Upper lobe of right lung (tissue), 1 donor: Measurements from ENCODE around the gene BRF1. TPM values are rescaled to one million over a fixed set of nuclear protein-coding genes. Genes with fewer than 3 reads are reported as not detected.

Experiments
- ATAC-seq: fragments of 200-7000 bp; cut with Tn5 transposase; one replicate; pipeline ENCODE4 v1.9.1; 2020; ENCODE audit warnings: mild to moderate bottlenecking, moderate library complexity
- DNase-seq: peaks from one replicate; pipeline ENCODE4 v3.0.0-alpha.2; 2020
- H3K27ac ChIP-seq: fragments of 200-600 bp; one replicate; pipeline ENCODE4 v1.8.0; 2022
- H3K27me3 ChIP-seq: fragments of 200-600 bp; one replicate; pipeline ENCODE4 v1.8.0; 2022; ENCODE audit warnings: mild to moderate bottlenecking
- H3K36me3 ChIP-seq: fragments of 200-600 bp; one replicate; pipeline ENCODE4 v1.8.0; 2022
- H3K4me1 ChIP-seq: fragments of 200-600 bp; one replicate; pipeline ENCODE4 v1.8.0; 2022
- H3K4me3 ChIP-seq: fragments of 200-600 bp; one replicate; pipeline ENCODE4 v1.8.0; 2022; ENCODE audit warnings: mild to moderate bottlenecking
- H3K9me3 ChIP-seq: fragments of 200-600 bp; one replicate; pipeline ENCODE4 v1.8.0; 2022
- CTCF ChIP-seq: fragments of 200-600 bp; IDR thresholded peaks from one replicate; pipeline ENCODE4 v1.8.0; 2022; ENCODE audit warnings: antibody characterized with exemption
- intact Hi-C: fragments of 100-400 bp; cut with DNase I; formaldehyde crosslinking; loops from one replicate; pipeline ENCODE4 v1.11.0; 2022
- total RNA-seq: library from RNA; stranded (reverse); fragmentation: NEBNext Ultra II Directional; extraction: Animal tissue kit (Norgen Biotek cat#: 25700); gene quantifications from one replicate; pipeline ENCODE4 v1.2.1, GENCODE V29; 2021
- donor health status: DM: no; HTN: yes; CAD: no; lungs with severe emphysema.

The BRF1 gene
- total RNA-seq, 1 donor from 2014 or later, result 31.2 TPM

GRCh38 chr14:105326568-105326867, 25.7 kb upstream of the BRF1 start:
- H3K4me3 ChIP-seq, result no peak overlapping the region
- DNase-seq, result no peak
- no peaks in the 10 kb centered on the region for H3K9me3 ChIP-seq
- no peaks in the 10 kb centered on the region for H3K27me3 ChIP-seq
- H3K4me1 ChIP-seq, result peaks cover 30% of the 10 kb centered on the region
- no peak for TF ChIP-seq CTCF
- intact Hi-C loops, result no loop called here
- no peaks in the 10 kb centered on the region for H3K36me3 ChIP-seq
- ATAC-seq, result no peak
- no peak overlapping the region for H3K27ac ChIP-seq

- Histone ChIP-seq H3K36me3 (no peaks in the 10 kb centered on the region), H3K9me3 (no peaks in the 10 kb centered on the region), H3K27me3 (no peaks in the 10 kb centered on the region), H3K27ac (no peak overlapping the region), H3K4me3 (no peak overlapping the region), H3K4me1 (peaks cover 29% of the 10 kb centered on the region)
- TF ChIP-seq CTCF, result no peak
- intact Hi-C loops, result no loop called here
- ATAC-seq, result no peak
- no peak for DNase-seq
Measured at GRCh38 chr14:105325716-105326567, 25.1 kb upstream of the BRF1 start.

- Histone ChIP-seq H3K27ac (no peak overlapping the region), H3K27me3 (no peaks in the 10 kb centered on the region), H3K9me3 (no peaks in the 10 kb centered on the region), H3K4me3 (no peak overlapping the region), H3K4me1 (peaks cover 23% of the 10 kb centered on the region), H3K36me3 (no peaks in the 10 kb centered on the region)
- intact Hi-C loops, result no loop called here
- DNase-seq (no peak), ATAC-seq (no peak)
- TF ChIP-seq CTCF, result no peak
Measured at GRCh38 chr14:105325303-105325702, 24.5 kb upstream of the BRF1 start.

GRCh38 chr14:105324871-105325270, 24.1 kb upstream of the BRF1 start:
- Histone ChIP-seq H3K9me3 (no peaks in the 10 kb centered on the region), H3K27me3 (no peaks in the 10 kb centered on the region), H3K27ac (no peak overlapping the region), H3K4me3 (no peak overlapping the region), H3K4me1 (peaks cover 21% of the 10 kb centered on the region), H3K36me3 (no peaks in the 10 kb centered on the region)
- no peak for DNase-seq
- no peak for ATAC-seq
- intact Hi-C loops, result no loop called here
- no peak for TF ChIP-seq CTCF

- H3K9me3 ChIP-seq, result no peaks in the 10 kb centered on the region
- no peak overlapping the region for H3K27ac ChIP-seq
- no peaks in the 10 kb centered on the region for H3K36me3 ChIP-seq
- DNase-seq (no peak), ATAC-seq (no peak)
- H3K4me1 ChIP-seq, result peaks cover 21% of the 10 kb centered on the region
- no peaks in the 10 kb centered on the region for H3K27me3 ChIP-seq
- no peak for TF ChIP-seq CTCF
- H3K4me3 ChIP-seq, result no peak overlapping the region
- intact Hi-C loops, result no loop called here
Measured at GRCh38 chr14:105324080-105324778, 23.4 kb upstream of the BRF1 start.
